Esophagus squamous epithelium (tissue), 5 donors: ENCODE data around the gene AIDA. TPM values are rescaled to one million over a fixed set of nuclear protein-coding genes. Genes with fewer than 3 reads are reported as not detected.

ENCODE experiments used
- DNase-seq: peaks from one replicate; lab custom pipeline; 2025; lab: John Stamatoyannopoulos, UW
- H3K27ac ChIP-seq, 4 donors: fragments of 200-600 bp; sonication (generic); one replicate each; pipeline ENCODE4 v1.5.1; 2016 to 2019; ENCODE audit warnings: mild to moderate bottlenecking in 1 of 4
- H3K27me3 ChIP-seq, 4 donors: fragments of 200-600 bp; sonication (generic); 1 replicate in 3 of 4; 2 replicates in 1 of 4; pipeline versions ENCODE4 v1.5.1 to v1.6.0; 2017 to 2021; ENCODE audit warnings: antibody characterized with exemption in 1 of 4
- H3K36me3 ChIP-seq, 3 donors: fragments of 200-600 bp; sonication (generic); one replicate each; pipeline ENCODE4 v1.5.1; 2016 to 2019
- H3K4me1 ChIP-seq, 3 donors: fragments of 200-600 bp; sonication (generic); one replicate each; pipeline ENCODE4 v1.5.1; 2017 to 2019
- H3K4me3 ChIP-seq, 4 donors: fragments of 200-600 bp; sonication (generic); 1 replicate in 3 of 4; 2 replicates in 1 of 4; pipeline ENCODE4 v1.5.1; 2016 to 2019; ENCODE audit warnings: mild to moderate bottlenecking in 2 of 4, moderate library complexity in 1 of 4
- H3K9me3 ChIP-seq, 3 donors: fragments of 200-600 bp; sonication (generic); one replicate each; pipeline ENCODE4 v1.5.1; 2016 to 2019
- CTCF ChIP-seq, 6 experiments: fragments of 450-650 bp in 4 of 6; fragments of 200-600 bp in 2 of 6; sonication (generic) in 2 of 6; IDR thresholded peaks; one replicate each; pipeline ENCODE4 v1.5.1; 2016 to 2019; ENCODE audit warnings: antibody characterized with exemption in 6 of 6, mild to moderate bottlenecking in 4 of 6, moderate library complexity in 4 of 6
- POLR2A ChIP-seq, 4 donors: fragments of 450-650 bp; IDR thresholded peaks; one replicate each; pipeline ENCODE4 v1.6.1; 2017; ENCODE audit warnings: antibody characterized with exemption in 4 of 4, mild to moderate bottlenecking in 4 of 4, moderate library complexity in 3 of 4
- WGBS, 2 donors: methylation state at CpG; one replicate each; pipeline ENCODE4 v1.1.5; 2018; 5-methylcytosine and 5-hydroxymethylcytosine counted together
- intact Hi-C: fragments of 100-400 bp; cut with DNase I; formaldehyde crosslinking; loops from one replicate; pipeline ENCODE4 v1.15.0; 2022
- total RNA-seq, 4 donors: library from RNA; depleted of rRNA; stranded (reverse); fragments of >200 nt; gene quantifications; one replicate each; pipeline ENCODE4 v1.1.0, GENCODE V29; 2016
- donor health status: DM: yes; HTN: yes; CAD: no.

The AIDA gene
- total RNA-seq, 4 donors from 2014 or later = 18.6 to 51.1 (median 31.7) TPM

- TF ChIP-seq POLR2A (IDR thresholded peaks at IDR 0.05) (no peak), CTCF (IDR thresholded peaks at IDR 0.05) (no peak)
- intact Hi-C loops = no loop called here
- Histone ChIP-seq H3K27me3 (no peaks in the 10 kb centered on the region), H3K4me1 (peaks cover 5 to 22% (median 9%) of the 10 kb centered on the region in 3 donors), H3K27ac (no peak overlapping the region), H3K36me3 (peaks cover under 1 to 62% (median 8%) of the 10 kb centered on the region in 3 donors), H3K4me3 (no peak overlapping the region), H3K9me3 (no peaks in the 10 kb centered on the region)
- DNase-seq = no peak
- WGBS, 2 donors = 84 to 95% methylated on average over 5 of the region's 5 CpGs
These were observed 89.5 kb downstream of the AIDA start for GRCh38 chr1:222622765-222623164.

GRCh38 chr1:222620566-222620965 is 91.7 kb downstream of the AIDA start:
- Histone ChIP-seq H3K36me3 (peaks cover 0 to 40% (median 0%) of the 10 kb centered on the region in 3 donors), H3K27me3 (no peaks in the 10 kb centered on the region), H3K9me3 (no peaks in the 10 kb centered on the region), H3K4me1 (peaks cover 8 to 30% (median 13%) of the 10 kb centered on the region in 3 donors), H3K27ac (no peak overlapping the region), H3K4me3 (no peak overlapping the region)
- intact Hi-C loops = no loop called here
- TF ChIP-seq CTCF (IDR thresholded peaks at IDR 0.05) = no peak
- TF ChIP-seq POLR2A (IDR thresholded peaks at IDR 0.05) = no peak
- WGBS, 2 donors = 79 to 84% methylated on average over 2 of the region's 2 CpGs
- DNase-seq = no peak

GRCh38 chr1:222618880-222619596 is 93.3 kb downstream of the AIDA start:
- H3K4me1 ChIP-seq = peaks cover 8 to 30% (median 13%) of the 10 kb centered on the region in 3 donors
- peaks cover 0 to 25% (median 0%) of the 10 kb centered on the region in 3 donors for H3K36me3 ChIP-seq
- peaks cover 0 to 4% (median 0%) of the 10 kb centered on the region in 4 donors for H3K27me3 ChIP-seq
- intact Hi-C loops = no loop called here
- DNase-seq = no peak
- H3K4me3 ChIP-seq = peak overlapping the region; percentile 73 to 100 (median 93)
- H3K27ac ChIP-seq = peak overlapping the region; percentile 75 to 93 (median 91)
- 44 to 48% methylated on average over 9 to 11 of the region's 20 CpGs for WGBS, 2 donors
- no peak for TF ChIP-seq CTCF (IDR thresholded peaks at IDR 0.05)
- H3K9me3 ChIP-seq = no peaks in the 10 kb centered on the region

Other genes starting within 250 kb of the AIDA start
- gene HHIPL2, start 164.4 kb downstream of the AIDA start, total RNA-seq = not detected
- gene TAF1A, start 122.6 kb downstream of the AIDA start, total RNA-seq = 1 to 10 TPM; 2.3 to 7.7 (median 5.2) TPM
- gene MIA3, start 94.4 kb downstream of the AIDA start, total RNA-seq = 10 to 100 TPM; 17.5 to 40.4 (median 24.0) TPM
- 10 to 100 TPM; 45.0 to 66.7 (median 49.8) TPM for gene BROX, start 73 bp upstream of the AIDA start, total RNA-seq
- gene FAM177B, start 24.7 kb upstream of the AIDA start, total RNA-seq = 1 to 10 TPM in 1 of 4 donors, not detected in 3; 1.3 TPM
- gene DISP1, start 102.5 kb upstream of the AIDA start, total RNA-seq = 1 to 10 TPM; 1.8 to 6.7 (median 3.8) TPM